OCI-LY3 (cell line): ENCODE data around the gene MCHR2.

ENCODE experiments used
- EZH2phosphoT487 ChIP-seq: fragments of 200-600 bp; shearing (Covaris generic); IDR thresholded peaks from 2 replicates; pipeline ENCODE4 v1.6.1; 2018; ENCODE audit warnings: antibody characterized with exemption, mixed run types, low read depth
- TF ChIP-seq, protein P1 (sequence below): fragments of 200-600, 300-600 bp; sonication (generic); IDR thresholded peaks from 2 replicates; pipeline ENCODE4 v1.5.1; 2014; ENCODE audit warnings: antibody characterized with exemption, low read length, low read depth

DNA sequence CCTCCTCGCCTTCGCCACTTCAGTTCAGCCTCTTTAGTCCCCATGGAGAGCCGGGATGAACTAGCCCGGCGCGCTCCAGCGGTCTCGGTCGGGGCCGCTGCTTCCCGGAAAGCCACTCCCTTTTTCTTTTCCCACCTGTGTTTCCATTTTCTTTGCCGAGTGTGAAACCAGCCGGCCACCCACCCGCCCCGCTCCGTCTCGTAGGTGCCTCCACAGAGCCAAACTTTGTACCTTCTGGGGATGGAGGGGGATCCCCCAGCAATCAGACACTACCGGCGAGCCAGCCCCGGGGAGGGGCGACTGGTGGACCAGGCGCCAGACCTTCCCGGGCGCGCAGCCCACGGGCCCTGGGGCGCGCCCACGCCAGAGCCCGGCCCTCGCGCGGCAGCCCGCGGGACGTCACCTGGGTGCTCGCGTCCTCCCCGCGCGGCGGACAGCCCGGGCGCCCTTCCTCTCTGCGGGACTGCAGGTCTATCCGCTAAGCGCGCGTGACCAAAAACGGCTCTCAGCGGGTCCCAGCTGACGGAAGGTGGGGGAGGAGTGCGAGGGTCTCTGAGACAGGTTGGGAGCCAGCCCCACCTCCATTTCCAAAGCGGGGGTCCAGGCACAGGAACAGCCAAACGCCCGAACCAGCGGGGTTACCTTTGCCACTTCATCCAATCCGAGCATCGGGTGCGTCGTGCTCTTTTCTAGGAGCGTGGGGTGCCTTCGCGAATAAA lies at the start of gene MCHR2:
- TF ChIP-seq, protein P1, sequence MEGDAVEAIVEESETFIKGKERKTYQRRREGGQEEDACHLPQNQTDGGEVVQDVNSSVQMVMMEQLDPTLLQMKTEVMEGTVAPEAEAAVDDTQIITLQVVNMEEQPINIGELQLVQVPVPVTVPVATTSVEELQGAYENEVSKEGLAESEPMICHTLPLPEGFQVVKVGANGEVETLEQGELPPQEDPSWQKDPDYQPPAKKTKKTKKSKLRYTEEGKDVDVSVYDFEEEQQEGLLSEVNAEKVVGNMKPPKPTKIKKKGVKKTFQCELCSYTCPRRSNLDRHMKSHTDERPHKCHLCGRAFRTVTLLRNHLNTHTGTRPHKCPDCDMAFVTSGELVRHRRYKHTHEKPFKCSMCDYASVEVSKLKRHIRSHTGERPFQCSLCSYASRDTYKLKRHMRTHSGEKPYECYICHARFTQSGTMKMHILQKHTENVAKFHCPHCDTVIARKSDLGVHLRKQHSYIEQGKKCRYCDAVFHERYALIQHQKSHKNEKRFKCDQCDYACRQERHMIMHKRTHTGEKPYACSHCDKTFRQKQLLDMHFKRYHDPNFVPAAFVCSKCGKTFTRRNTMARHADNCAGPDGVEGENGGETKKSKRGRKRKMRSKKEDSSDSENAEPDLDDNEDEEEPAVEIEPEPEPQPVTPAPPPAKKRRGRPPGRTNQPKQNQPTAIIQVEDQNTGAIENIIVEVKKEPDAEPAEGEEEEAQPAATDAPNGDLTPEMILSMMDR, result no peak
- TF ChIP-seq EZH2phosphoT487, result no peak
